GM11168 (cell line): ENCODE measurements around the gene C2orf69.

Experiments used
- in situ Hi-C: fragments of 300-500 bp; cut with MboI; formaldehyde crosslinking; loops from one replicate; pipeline ENCODE4 v1.12.0; 2022; ENCODE audit warnings: low sequenced_read_pairs; ENCODE audit not compliant: unreplicated experiment

C2orf69 gene

DNA sequence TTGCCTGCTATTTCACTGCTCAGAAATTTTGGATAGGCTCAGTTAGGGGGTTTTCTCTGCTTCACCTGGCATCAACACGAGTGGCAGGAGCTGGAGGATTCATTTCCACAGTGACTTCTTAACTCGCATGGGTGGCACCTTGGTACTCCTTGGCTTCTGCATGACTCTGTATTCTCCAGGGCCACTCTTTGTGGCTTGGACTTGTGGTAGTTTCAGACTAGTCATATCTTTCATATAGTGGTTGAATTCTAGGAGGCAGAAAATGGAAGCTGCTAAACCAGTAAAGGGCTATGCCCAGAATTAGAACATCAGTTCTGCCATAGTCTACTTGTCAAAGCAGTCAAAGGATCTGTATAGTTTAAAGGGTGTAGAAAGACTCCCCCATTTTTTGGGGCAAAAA, 51.1 kb downstream of the C2orf69 start:
- in situ Hi-C loops: no loop called here

DNA sequence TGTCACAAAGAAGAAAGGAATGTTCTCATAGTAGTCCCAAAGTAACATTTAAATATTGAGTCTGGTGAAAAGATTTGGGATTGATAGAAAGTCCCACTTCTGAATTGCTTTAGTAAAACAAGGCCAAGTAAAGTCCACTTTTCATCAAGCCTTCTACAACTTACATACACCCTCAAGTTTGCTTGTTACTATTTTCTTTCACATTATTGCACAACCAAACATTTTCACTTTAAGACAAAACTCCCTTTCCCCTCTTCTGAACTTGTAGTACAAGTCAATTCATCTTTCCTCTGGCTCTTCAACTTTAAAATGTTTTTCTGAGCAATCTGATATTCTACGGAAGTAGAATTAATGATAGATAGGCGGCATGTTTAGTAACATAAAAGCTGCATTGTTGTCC, 55.3 kb downstream of the C2orf69 start:
- in situ Hi-C loops: no loop called here

DNA sequence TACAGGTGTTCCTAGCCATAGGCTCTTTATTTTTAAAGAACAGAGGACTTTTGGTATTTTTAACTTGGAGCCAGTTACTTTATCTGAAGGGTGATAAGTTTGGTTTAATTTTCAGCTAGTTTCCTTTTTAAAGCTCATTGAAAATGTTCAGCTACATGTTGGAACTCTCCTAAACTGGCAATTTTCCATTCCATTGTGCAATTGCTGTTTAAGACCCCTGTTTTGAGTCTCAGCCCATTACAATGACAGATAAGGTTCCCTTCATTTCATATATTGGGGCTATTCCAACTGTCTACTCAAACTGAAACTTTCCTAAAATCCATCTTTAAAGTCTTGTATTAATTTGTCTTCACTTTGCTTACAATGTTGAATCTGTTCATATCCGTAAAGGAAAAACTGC, 55.9 kb downstream of the C2orf69 start:
- in situ Hi-C loops: no loop called here

DNA sequence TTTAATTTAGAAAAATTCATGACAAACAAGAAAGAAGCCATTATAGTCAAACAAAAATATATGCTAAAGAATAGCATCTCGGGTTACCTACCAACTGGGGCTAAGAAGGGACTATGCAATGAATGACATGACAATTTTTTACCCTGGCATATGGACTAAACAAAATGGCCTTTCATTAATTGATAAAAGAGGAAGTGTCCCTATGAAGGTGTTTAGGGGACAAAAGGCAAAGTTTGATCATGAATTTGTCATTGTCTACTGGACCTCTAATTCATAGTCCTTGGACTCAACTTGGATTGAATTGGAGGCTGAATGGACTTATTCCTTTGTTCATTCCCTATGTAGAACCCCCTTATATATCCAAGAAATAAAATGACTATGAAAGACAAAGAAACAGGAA, 57.0 kb downstream of the C2orf69 start:
- in situ Hi-C loops: no loop called here

DNA sequence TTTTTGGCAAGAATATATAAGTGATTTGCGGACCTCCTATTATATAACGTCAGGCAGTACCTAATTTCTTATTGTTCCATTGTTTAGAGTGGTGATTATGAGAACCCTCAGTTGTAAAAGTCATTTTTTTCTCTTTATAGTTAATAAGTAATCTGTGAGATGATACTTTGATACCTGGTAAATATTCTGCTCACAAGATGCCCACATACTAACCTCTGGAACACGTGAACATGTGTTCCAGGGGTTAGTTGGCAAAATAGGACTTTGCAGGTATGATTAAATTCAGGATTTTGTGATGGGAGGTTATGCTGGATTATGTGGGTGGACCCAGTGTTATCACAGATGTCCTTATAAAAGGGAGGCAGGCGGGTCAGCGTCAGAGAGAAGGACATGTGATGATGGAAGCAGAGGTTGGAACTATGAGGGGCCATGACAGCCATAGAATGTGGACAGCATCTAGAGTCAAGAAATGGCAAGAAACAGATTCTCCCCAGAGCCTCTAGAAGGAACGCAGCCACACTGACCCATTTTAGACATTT, 61.1 kb downstream of the C2orf69 start:
- in situ Hi-C loops: no loop called here

DNA sequence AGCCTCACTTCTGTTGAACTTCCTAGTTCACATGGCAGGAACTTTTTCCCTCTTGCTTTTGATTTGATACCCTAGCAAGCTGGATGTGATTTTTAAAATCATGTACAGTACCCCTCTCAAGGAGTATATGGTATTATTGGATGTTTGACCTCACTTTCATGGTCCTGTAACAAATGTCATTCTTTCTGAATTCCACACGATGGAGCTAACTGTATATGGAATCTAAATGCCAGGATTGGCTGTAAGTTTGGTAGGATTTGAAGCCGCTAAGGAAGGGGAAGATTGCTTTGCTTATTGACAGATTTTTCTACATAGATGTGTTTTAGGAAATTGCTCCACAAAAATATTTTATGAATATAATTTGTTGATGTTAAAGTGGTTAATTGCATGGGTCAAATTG, 62.6 kb downstream of the C2orf69 start:
- in situ Hi-C loops: no loop called here

DNA sequence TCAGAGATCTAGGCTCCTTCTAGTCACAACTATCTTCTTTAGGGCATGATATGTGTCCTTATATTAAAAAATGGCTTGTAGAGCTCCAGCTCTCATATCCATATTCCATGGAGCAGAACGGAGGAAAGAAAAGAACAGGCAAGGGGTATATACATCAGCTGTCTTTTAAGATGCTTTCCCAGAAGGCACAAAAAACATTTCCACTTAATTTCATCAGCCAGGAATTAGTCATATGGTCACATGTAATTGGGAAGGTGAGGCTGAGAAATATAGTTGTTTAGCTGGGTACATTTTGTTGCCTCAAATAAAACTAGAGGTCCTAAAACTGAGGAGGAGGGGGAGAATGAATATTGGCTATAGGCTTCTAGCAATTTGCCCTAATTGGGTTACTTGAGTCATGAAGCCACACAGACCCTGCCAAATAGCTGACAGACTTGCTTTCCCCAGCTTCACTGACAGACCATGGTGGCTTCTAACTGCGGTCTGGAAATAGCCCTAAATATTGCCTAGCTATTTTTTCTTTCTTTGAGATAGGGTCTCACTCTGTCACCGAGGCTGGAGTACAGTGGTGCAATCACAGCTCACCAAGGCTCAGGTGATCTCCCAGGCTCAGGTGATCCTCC, 64.3 kb downstream of the C2orf69 start:
- in situ Hi-C loops: loop anchor here (5.0 kb wide), 2 partner anchors 327 to 512 kb away; no protein-coding TSS in a partner anchor
